ENCODE data around the gene MPP2.

MPP2 gene

GRCh38 chr17:43857957-43858600 is 49.3 kb downstream of the MPP2 start:
- H3K27ac ChIP-seq (ENCODE audit: low read depth, low read length), result no peak overlapping the region
- no peaks in the 10 kb centered on the region for H3K36me3 ChIP-seq (ENCODE audit: insufficient read depth, low read length)

GRCh38 chr17:43857141-43857540 is 50.2 kb downstream of the MPP2 start:
- no peaks in the 10 kb centered on the region for H3K79me2 ChIP-seq (ENCODE audit: control insufficient read depth, insufficient read depth, low read length, unreplicated experiment)
- H3K4me1 ChIP-seq (ENCODE audit: control insufficient read depth, insufficient read depth, low read length, unreplicated experiment), result no peaks in the 10 kb centered on the region
- peaks cover 34% of the 10 kb centered on the region for H3K27me3 ChIP-seq (ENCODE audit: insufficient read depth, low read length)
- H2AFZ ChIP-seq (ENCODE audit: low read length, unreplicated experiment), result no peak overlapping the region
- H3K27ac ChIP-seq (ENCODE audit: low read depth, low read length), result no peak overlapping the region
- H3K36me3 ChIP-seq (ENCODE audit: insufficient read depth, low read length), result no peaks in the 10 kb centered on the region
- H3K4me3 ChIP-seq (ENCODE audit: low read depth, low read length), result no peak overlapping the region

More at GRCh38 chr17:43857957-43858600, 49.3 kb downstream of the MPP2 start:
- no peak overlapping the region for H3K4me3 ChIP-seq (ENCODE audit: low read depth, low read length)
- H3K79me2 ChIP-seq (ENCODE audit: control insufficient read depth, insufficient read depth, low read length, unreplicated experiment), result no peaks in the 10 kb centered on the region
- H3K27me3 ChIP-seq (ENCODE audit: insufficient read depth, low read length), result peaks cover 34% of the 10 kb centered on the region
- no peak overlapping the region for H2AFZ ChIP-seq (ENCODE audit: low read length, unreplicated experiment)
- H3K4me1 ChIP-seq (ENCODE audit: control insufficient read depth, insufficient read depth, low read length, unreplicated experiment), result no peaks in the 10 kb centered on the region

GRCh38 chr17:43856141-43856540 is 51.2 kb downstream of the MPP2 start:
- H3K4me3 ChIP-seq (ENCODE audit: low read depth, low read length), result no peak overlapping the region
- H3K27me3 ChIP-seq (ENCODE audit: insufficient read depth, low read length), result peaks cover 34% of the 10 kb centered on the region
- H3K4me1 ChIP-seq (ENCODE audit: control insufficient read depth, insufficient read depth, low read length, unreplicated experiment), result no peaks in the 10 kb centered on the region
- no peaks in the 10 kb centered on the region for H3K79me2 ChIP-seq (ENCODE audit: control insufficient read depth, insufficient read depth, low read length, unreplicated experiment)
- no peaks in the 10 kb centered on the region for H3K36me3 ChIP-seq (ENCODE audit: insufficient read depth, low read length)
- no peak overlapping the region for H3K27ac ChIP-seq (ENCODE audit: low read depth, low read length)
- no peak overlapping the region for H2AFZ ChIP-seq (ENCODE audit: low read length, unreplicated experiment)

- H3K4me3 ChIP-seq (ENCODE audit: low read depth, low read length), result no peak overlapping the region
- H3K27me3 ChIP-seq (ENCODE audit: insufficient read depth, low read length), result peaks cover 34% of the 10 kb centered on the region
- no peak overlapping the region for H3K27ac ChIP-seq (ENCODE audit: low read depth, low read length)
Measured at GRCh38 chr17:43855061-43855460, 52.3 kb downstream of the MPP2 start.

GRCh38 chr17:43854498-43854897 is 52.8 kb downstream of the MPP2 start:
- no peak overlapping the region for H3K27ac ChIP-seq (ENCODE audit: low read depth, low read length)
- H3K4me1 ChIP-seq (ENCODE audit: control insufficient read depth, insufficient read depth, low read length, unreplicated experiment), result no peaks in the 10 kb centered on the region
- no peak overlapping the region for H3K4me3 ChIP-seq (ENCODE audit: low read depth, low read length)
- H3K36me3 ChIP-seq (ENCODE audit: insufficient read depth, low read length), result no peaks in the 10 kb centered on the region
- H2AFZ ChIP-seq (ENCODE audit: low read length, unreplicated experiment), result no peak overlapping the region
- peaks cover 34% of the 10 kb centered on the region for H3K27me3 ChIP-seq (ENCODE audit: insufficient read depth, low read length)
- H3K79me2 ChIP-seq (ENCODE audit: control insufficient read depth, insufficient read depth, low read length, unreplicated experiment), result no peaks in the 10 kb centered on the region

More at GRCh38 chr17:43855061-43855460, 52.3 kb downstream of the MPP2 start:
- Histone ChIP-seq H3K79me2 (ENCODE audit: control insufficient read depth, insufficient read depth, low read length, unreplicated experiment) (no peaks in the 10 kb centered on the region), H2AFZ (ENCODE audit: low read length, unreplicated experiment) (no peak overlapping the region), H3K4me1 (ENCODE audit: control insufficient read depth, insufficient read depth, low read length, unreplicated experiment) (no peaks in the 10 kb centered on the region), H3K36me3 (ENCODE audit: insufficient read depth, low read length) (no peaks in the 10 kb centered on the region)

GRCh38 chr17:43853546-43853945 is 53.8 kb downstream of the MPP2 start:
- peaks cover 29% of the 10 kb centered on the region for H3K27me3 ChIP-seq (ENCODE audit: insufficient read depth, low read length)
- no peaks in the 10 kb centered on the region for H3K4me1 ChIP-seq (ENCODE audit: control insufficient read depth, insufficient read depth, low read length, unreplicated experiment)
- H3K79me2 ChIP-seq (ENCODE audit: control insufficient read depth, insufficient read depth, low read length, unreplicated experiment), result no peaks in the 10 kb centered on the region
- H3K4me3 ChIP-seq (ENCODE audit: low read depth, low read length), result no peak overlapping the region
- H3K36me3 ChIP-seq (ENCODE audit: insufficient read depth, low read length), result no peaks in the 10 kb centered on the region
- H3K27ac ChIP-seq (ENCODE audit: low read depth, low read length), result no peak overlapping the region
- no peak overlapping the region for H2AFZ ChIP-seq (ENCODE audit: low read length, unreplicated experiment)

GRCh38 chr17:43852571-43852970 is 54.8 kb downstream of the MPP2 start:
- no peaks in the 10 kb centered on the region for H3K79me2 ChIP-seq (ENCODE audit: control insufficient read depth, insufficient read depth, low read length, unreplicated experiment)
- no peaks in the 10 kb centered on the region for H3K36me3 ChIP-seq (ENCODE audit: insufficient read depth, low read length)
- H3K27me3 ChIP-seq (ENCODE audit: insufficient read depth, low read length), result peaks cover 19% of the 10 kb centered on the region
- no peaks in the 10 kb centered on the region for H3K4me1 ChIP-seq (ENCODE audit: control insufficient read depth, insufficient read depth, low read length, unreplicated experiment)
- no peak overlapping the region for H3K27ac ChIP-seq (ENCODE audit: low read depth, low read length)
- no peak overlapping the region for H2AFZ ChIP-seq (ENCODE audit: low read length, unreplicated experiment)
- H3K4me3 ChIP-seq (ENCODE audit: low read depth, low read length), result no peak overlapping the region

GRCh38 chr17:43849116-43849515 is 58.2 kb downstream of the MPP2 start:
- no peaks in the 10 kb centered on the region for H3K79me2 ChIP-seq (ENCODE audit: control insufficient read depth, insufficient read depth, low read length, unreplicated experiment)
- peaks cover 5% of the 10 kb centered on the region for H3K4me1 ChIP-seq (ENCODE audit: control insufficient read depth, insufficient read depth, low read length, unreplicated experiment)
- no peak overlapping the region for H2AFZ ChIP-seq (ENCODE audit: low read length, unreplicated experiment)
- H3K27me3 ChIP-seq (ENCODE audit: insufficient read depth, low read length), result no peaks in the 10 kb centered on the region
- no peaks in the 10 kb centered on the region for H3K36me3 ChIP-seq (ENCODE audit: insufficient read depth, low read length)
- H3K27ac ChIP-seq (ENCODE audit: low read depth, low read length), result no peak overlapping the region
- H3K4me3 ChIP-seq (ENCODE audit: low read depth, low read length), result no peak overlapping the region

GRCh38 chr17:43848601-43849000 is 58.7 kb downstream of the MPP2 start:
- H3K36me3 ChIP-seq (ENCODE audit: insufficient read depth, low read length), result no peaks in the 10 kb centered on the region
- peaks cover 5% of the 10 kb centered on the region for H3K4me1 ChIP-seq (ENCODE audit: control insufficient read depth, insufficient read depth, low read length, unreplicated experiment)
- H2AFZ ChIP-seq (ENCODE audit: low read length, unreplicated experiment), result no peak overlapping the region
- H3K79me2 ChIP-seq (ENCODE audit: control insufficient read depth, insufficient read depth, low read length, unreplicated experiment), result no peaks in the 10 kb centered on the region
- no peak overlapping the region for H3K4me3 ChIP-seq (ENCODE audit: low read depth, low read length)
- H3K27me3 ChIP-seq (ENCODE audit: insufficient read depth, low read length), result no peaks in the 10 kb centered on the region
- no peak overlapping the region for H3K27ac ChIP-seq (ENCODE audit: low read depth, low read length)

GRCh38 chr17:43846963-43847371 is 60.4 kb downstream of the MPP2 start, which contains the start of gene CD300LG:
Gene CD300LG (plus strand): TSS chr17:43847176. CDS start chr17:43847217, 41 bp downstream.
- Histone ChIP-seq H3K4me1 (ENCODE audit: control insufficient read depth, insufficient read depth, low read length, unreplicated experiment) (peaks cover 5% of the 10 kb centered on the region), H3K27ac (ENCODE audit: low read depth, low read length) (no peak within 1 kb of the TSS), H3K27me3 (ENCODE audit: insufficient read depth, low read length) (no peaks in the 10 kb centered on the region), H3K4me3 (ENCODE audit: low read depth, low read length) (no peak within 1 kb of the TSS), H3K36me3 (ENCODE audit: insufficient read depth, low read length) (no peaks in the 10 kb centered on the region), H3K79me2 (ENCODE audit: control insufficient read depth, insufficient read depth, low read length, unreplicated experiment) (no peaks in the 10 kb centered on the region), H2AFZ (ENCODE audit: low read length, unreplicated experiment) (peak within 1 kb of the TSS; percentile 83)

GRCh38 chr17:43846221-43846712 is 61.1 kb downstream of the MPP2 start:
- H3K4me3 ChIP-seq (ENCODE audit: low read depth, low read length), result no peak overlapping the region
- H3K27me3 ChIP-seq (ENCODE audit: insufficient read depth, low read length), result no peaks in the 10 kb centered on the region
- no peaks in the 10 kb centered on the region for H3K79me2 ChIP-seq (ENCODE audit: control insufficient read depth, insufficient read depth, low read length, unreplicated experiment)
- H3K4me1 ChIP-seq (ENCODE audit: control insufficient read depth, insufficient read depth, low read length, unreplicated experiment), result peaks cover 7% of the 10 kb centered on the region
- H3K36me3 ChIP-seq (ENCODE audit: insufficient read depth, low read length), result no peaks in the 10 kb centered on the region
- no peak overlapping the region for H3K27ac ChIP-seq (ENCODE audit: low read depth, low read length)
- peak overlapping the region; percentile 83 for H2AFZ ChIP-seq (ENCODE audit: low read length, unreplicated experiment)
